ENCODE data around the gene CCDC73.
"Not testable (repeated sequence)": the region's sequence is repeated elsewhere in the genome, so short reads cannot be mapped to it uniquely, and the experiment has no call there.

CCDC73 gene

DNA sequence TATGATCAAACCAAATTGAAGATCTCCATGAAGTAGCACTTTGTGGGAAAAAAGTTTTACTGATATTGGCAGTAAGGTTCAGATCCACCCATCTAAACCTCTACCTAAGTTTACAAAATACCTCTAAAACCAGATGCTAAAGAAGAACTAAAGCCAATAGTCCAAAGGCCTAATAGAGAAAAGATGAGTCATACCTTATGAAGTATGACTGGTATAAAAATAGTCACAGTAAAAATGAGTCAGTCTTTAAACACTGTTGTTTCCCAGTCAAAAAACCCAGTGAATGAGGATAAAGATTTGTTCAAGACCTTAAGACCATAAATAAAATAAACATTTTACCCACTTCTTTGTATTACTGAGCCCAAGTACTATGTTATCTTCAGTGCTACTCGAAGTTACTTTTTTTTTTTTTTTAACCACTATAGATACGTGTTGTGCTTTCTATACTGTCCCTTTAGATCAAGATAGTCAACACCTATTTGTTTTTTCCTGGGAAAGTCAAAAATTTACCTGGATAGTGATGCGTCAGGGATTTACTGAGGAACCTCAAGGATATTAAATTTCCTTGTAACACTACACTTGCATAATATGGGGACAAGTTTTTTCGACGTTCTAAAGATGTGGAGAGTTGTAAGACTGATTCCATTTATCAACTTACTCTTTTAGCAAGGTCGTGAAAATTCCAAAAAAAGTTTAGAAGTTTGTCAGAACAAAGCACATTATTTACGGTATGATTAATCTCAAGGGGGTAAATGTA, 87.3 kb downstream of the CCDC73 start:
- no peak for FAIRE-seq
- DNase-seq (ENCODE audit: insufficient read length, low spot score): peak; percentile 35

DNA sequence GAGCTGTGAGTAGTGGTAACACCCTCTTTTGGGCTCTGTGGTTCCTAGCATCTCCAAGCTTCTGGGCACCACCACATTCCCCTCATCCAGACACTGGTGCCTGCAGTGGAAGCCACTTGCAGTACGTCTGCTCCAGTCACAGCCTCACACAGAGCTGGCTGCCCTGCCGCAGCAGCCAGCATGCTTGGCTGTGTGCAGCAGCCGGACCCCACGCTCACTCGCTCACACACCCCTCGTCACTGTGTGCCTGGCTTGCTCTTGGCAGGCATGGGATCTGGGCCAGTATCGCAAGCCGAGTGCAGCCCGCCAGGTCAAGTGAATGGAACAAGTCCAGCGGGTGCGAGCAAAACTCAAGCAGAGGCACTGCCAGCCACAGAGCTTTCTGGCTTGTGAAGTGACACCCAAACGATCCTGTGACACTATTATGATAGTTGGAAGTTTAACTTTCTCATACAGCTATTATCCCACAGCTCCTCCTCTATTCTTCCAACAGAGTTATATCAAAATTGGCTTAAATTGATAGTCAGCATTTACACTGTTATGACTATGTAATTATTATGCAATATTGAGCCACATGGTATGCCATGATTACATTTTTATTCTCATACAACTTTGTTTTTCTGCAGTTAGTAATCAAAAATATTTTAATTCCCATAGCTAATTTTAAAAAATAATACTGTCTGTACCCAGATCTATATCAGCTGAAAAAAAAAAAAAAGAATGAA, 89.0 kb downstream of the CCDC73 start:
- no peak for DNase-seq (ENCODE audit: insufficient read length, low spot score)
- FAIRE-seq: peak; percentile 16

DNA sequence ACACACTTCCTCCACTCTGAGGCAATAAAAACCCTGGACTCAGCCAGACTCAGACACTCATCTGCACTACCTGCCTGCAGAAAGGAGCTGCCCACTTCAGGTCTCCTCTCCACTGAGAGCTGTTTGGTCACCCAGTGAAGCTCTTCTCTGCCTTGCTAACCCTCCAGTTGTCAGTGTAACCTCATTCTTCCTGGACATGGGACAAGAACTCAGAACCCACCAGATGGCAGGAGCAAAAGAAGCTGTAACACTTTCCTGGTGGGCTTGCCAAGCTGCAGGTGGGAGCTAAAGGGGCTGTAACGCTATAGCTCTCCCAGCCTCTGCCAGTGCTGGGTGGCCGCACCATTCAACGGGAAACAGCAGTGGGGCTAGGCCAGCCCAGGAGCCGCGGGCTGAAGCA, 89.7 kb downstream of the CCDC73 start:
- DNase-seq (ENCODE audit: insufficient read length, low spot score) (no peak), FAIRE-seq (no peak)

- no peak for FAIRE-seq
- DNase-seq (ENCODE audit: insufficient read length, low spot score): no peak
Measured at GRCh38 chr11:32704261-32704660, 90.2 kb downstream of the CCDC73 start.

GRCh38 chr11:32701616-32702015, 92.8 kb downstream of the CCDC73 start:
- no peak for FAIRE-seq
- no peak for DNase-seq (ENCODE audit: insufficient read length, low spot score)

- no peak for DNase-seq (ENCODE audit: insufficient read length, low spot score)
Measured at GRCh38 chr11:32698579-32698978, 95.9 kb downstream of the CCDC73 start.

DNA sequence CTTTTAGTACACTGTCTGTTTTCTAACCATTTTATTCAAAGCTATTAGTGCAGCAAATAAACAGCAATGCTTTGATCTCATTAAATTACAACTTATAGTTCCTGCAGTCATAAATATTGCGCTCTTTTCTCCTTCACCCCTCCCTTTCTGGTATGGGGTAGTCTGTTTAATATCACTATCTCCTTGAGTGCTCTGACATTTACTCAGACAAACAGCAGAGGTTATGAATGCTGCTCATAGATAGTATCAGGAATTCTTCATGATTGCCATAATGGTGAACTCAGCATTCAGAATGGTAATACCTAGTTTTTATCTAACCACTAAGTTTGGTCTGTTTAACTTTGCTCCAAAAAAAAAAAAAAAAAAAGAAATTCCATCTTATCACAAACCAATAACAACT, 123.4 kb downstream of the CCDC73 start:
- DNase-seq (ENCODE audit: insufficient read length, low spot score): no peak
- no peak for FAIRE-seq

More at GRCh38 chr11:32698579-32698978, 95.9 kb downstream of the CCDC73 start:
- FAIRE-seq: no peak

DNA sequence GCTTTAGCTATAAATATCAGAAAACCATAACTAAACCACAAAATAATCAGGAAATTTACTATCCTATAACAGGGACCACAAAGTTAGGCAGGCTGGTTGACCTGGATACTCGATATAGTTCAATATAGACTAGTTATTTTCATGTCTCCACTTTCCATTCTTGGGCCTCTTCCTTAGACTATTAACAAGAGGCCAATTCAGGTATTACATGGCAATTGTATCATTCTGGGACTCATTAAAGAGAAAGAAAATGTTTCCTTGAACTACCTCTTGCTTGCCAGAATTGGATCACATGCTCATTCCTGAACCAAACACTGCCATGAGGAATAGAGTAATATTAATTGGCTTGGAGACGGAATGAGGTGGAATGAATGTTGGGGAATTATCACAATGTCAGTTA, 134.8 kb downstream of the CCDC73 start:
- no peak for FAIRE-seq
- DNase-seq (ENCODE audit: insufficient read length, low spot score): no peak

- DNase-seq (ENCODE audit: insufficient read length, low spot score) (no peak), FAIRE-seq (no peak)
Measured at GRCh38 chr11:32658639-32659406, 135.6 kb downstream of the CCDC73 start.

GRCh38 chr11:32643526-32643925, 150.9 kb downstream of the CCDC73 start:
- FAIRE-seq: no peak

DNA sequence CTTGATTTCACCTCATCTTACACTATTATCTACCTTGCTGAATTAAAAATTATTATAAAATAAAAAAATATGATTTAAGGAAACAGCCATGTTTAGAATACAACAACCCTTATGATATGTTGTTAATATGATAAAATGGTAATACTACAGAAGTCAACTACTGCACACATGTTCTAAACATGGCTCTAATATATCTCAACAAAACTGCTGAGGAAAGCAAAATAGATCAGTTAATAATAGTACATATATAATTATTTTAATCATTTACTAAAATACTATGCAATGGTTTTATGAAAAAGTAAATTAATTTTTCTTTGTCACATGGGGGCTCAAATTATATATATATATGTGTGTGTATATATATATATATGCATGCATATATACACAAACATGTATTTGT, 153.1 kb downstream of the CCDC73 start:
- no peak for DNase-seq (ENCODE audit: insufficient read length, low spot score)
- no peak for FAIRE-seq

More at GRCh38 chr11:32643526-32643925, 150.9 kb downstream of the CCDC73 start:
- no peak for DNase-seq (ENCODE audit: insufficient read length, low spot score)

GRCh38 chr11:32635819-32636218, 158.6 kb downstream of the CCDC73 start:
- FAIRE-seq (no peak), DNase-seq (ENCODE audit: insufficient read length, low spot score) (no peak)

- DNase-seq (ENCODE audit: insufficient read length, low spot score): no peak
Measured at GRCh38 chr11:32630844-32631243, 163.6 kb downstream of the CCDC73 start.

GRCh38 chr11:32616903-32617302, 177.6 kb downstream of the CCDC73 start:
- DNase-seq (ENCODE audit: insufficient read length, low spot score): no peak
- no peak for FAIRE-seq

More at GRCh38 chr11:32630844-32631243, 163.6 kb downstream of the CCDC73 start:
- FAIRE-seq: no peak

DNA sequence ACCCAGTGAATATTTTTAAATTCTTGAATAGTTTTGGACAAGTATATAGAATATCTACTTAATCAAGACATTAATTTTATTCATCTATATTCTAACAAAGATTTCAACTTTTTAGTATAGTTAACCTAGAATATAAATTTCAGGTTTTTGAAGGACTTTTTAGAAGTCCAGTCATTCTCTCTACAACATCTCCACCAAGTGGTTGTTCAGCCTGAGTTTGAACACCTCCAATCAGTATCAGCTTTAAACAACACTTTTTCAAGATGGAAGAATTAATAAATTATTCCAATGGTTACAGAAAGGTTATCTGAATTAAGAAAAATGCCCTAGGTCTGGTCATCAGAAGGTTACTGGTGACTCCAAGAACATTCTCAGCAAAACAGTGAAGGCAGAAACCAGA, 179.0 kb downstream of the CCDC73 start:
- no peak for FAIRE-seq
- DNase-seq (ENCODE audit: insufficient read length, low spot score): no peak

GRCh38 chr11:32613500-32614151, 180.8 kb downstream of the CCDC73 start:
- FAIRE-seq (no peak), DNase-seq (ENCODE audit: insufficient read length, low spot score) (no peak)

GRCh38 chr11:32610797-32611352, 183.6 kb downstream of the CCDC73 start:
- DNase-seq (ENCODE audit: insufficient read length, low spot score): no peak
- no peak for FAIRE-seq

DNA sequence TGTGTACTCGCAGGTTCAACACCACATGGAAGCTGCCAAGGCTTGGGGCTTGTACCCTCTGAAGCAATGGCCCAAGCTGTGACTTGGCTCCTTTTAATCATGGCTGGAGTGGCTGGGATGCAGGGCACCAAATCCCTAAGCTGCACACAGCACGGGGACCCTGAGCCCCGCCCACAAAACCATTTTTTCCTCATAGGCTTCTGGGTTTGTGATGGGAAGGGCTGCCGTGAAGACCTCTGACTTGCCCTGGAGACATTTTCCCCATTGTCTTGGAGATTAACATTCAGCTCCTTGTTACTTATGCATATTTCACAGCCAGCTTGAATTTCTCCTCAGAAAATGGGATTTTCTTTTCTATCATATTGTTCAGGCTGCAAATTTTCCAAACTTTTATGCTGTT, 185.6 kb downstream of the CCDC73 start:
- not testable (repeated sequence) for DNase-seq (ENCODE audit: insufficient read length, low spot score); FAIRE-seq

DNA sequence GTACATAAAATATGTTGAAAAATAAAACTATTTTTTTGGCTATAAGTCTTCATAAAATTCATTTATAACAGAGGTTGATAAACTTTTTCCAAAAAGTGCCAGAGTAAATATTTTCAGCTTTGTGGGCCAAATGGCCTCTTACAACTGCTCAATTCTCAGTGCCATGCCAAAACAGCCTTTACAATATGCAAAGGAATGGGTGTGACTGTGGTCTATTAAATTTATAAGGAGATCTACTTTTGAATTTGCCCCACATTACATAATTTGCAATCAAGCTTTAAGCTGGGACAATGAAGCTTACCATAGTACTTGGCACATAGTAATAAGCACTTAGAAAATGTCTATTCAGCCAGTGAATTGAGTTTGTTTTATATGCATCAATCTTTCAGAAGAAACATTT, 188.2 kb downstream of the CCDC73 start:
- no peak for FAIRE-seq

DNA sequence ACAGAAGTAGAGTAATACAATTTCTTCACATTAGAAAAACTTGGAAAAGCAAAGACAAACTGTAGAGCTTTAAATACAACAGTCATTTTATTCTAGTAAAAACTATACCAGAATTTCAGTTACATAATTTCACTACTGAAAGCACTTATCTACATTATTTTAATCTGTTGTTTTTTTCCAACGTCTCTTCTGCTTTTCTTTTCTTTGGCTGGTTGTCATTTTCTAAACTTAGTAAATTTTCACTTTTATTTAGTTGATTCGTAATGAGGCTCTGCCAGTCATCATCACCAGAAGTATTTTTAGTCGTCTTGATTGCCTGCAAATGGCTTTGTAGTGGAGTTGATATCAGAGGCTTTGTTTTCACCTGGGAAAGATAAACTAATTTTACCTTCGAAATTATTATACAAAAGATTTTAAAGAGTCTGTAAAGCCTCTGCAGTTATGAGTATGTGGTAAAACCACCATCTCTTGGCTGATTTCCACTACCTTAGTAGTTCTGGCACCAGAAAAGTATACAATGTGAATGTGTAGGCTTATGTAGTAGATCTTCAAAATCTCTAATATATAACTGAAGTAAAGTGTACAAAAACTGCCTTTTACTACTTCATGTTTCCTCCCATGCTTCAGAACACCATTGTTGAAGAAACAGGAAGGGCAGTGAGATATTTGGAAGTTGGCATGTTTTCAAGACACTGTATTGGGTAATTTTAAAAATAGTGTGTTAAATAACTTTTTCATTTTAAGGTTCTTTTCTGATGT, 191.6 kb downstream of the CCDC73 start:
- no peak for FAIRE-seq
- DNase-seq (ENCODE audit: insufficient read length, low spot score): no peak

More for the DNA sequence above, 188.2 kb downstream of the CCDC73 start:
- DNase-seq (ENCODE audit: insufficient read length, low spot score): no peak

Data from HTR-8/SVneo (cell line).